Stimulated activated CD8-positive, alpha-beta memory T cell treated with anti-CD3 and anti-CD28 coated beads, Interleukin-12 subunit alpha, Interleukin-12 subunit beta, amount 100 ng/mL, for 24 hours (primary cell): ENCODE measurements around the gene ATP2C1.

ENCODE experiments used
- DNase-seq: peaks from one replicate; pipeline ENCODE4 v3.0.0-alpha.2; 2020; ENCODE audit errors: extremely low read depth

ATP2C1 gene

DNA sequence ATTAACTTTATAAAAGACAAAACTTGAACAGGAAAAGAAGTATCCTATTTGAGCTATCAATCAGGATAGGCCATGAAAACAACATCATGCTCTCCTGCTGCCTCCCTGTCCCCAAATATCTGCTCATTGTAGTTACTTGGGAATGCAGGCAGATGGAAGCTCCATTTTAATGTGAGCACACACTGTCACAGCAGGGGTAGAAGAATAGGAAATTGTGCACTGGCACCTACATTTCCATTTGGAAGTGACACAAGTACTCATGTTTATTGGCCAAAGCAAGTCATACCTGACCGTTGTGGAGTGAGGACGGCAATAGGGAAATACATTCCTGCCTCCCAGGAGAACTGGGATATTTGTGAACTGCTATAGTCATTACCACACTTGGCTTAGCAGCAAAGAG is 80.3 kb downstream of the ATP2C1 start:
- DNase-seq = no peak

DNA sequence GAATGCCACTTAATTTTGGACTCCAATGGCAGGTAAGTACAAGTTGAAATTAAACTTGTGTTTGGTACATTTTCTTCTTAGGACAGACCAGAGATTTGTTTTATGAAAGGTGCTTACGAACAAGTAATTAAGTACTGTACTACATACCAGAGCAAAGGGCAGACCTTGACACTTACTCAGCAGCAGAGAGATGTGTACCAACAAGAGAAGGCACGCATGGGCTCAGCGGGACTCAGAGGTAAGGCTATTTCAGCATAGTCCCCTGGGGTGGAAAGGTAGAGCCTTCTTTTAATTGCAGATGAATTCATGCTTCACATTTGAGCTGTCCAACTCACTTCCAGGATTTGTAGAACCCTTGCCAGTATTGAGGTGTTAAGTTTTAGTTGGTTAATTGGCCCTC is 81.4 kb downstream of the ATP2C1 start:
- no peak for DNase-seq

DNA sequence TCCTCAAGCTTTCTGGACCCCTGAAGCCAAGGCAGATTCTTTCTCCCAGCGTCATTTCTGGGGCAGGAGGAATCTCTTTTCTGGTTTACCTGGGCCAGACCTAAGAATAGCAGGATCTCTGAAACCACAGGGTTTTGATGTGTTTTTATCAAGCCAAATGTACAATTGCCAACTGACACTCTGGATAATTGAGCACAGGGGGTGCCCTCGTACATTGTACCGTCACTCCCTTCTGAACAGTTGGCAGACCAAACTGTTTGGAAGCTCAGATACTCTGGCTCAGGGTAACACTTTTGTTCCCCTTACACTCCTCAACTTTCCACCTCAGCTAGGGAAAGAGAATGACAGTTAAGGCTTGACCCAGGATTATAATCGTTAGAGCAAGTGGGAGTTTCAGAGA is 82.8 kb downstream of the ATP2C1 start:
- no peak for DNase-seq

DNA sequence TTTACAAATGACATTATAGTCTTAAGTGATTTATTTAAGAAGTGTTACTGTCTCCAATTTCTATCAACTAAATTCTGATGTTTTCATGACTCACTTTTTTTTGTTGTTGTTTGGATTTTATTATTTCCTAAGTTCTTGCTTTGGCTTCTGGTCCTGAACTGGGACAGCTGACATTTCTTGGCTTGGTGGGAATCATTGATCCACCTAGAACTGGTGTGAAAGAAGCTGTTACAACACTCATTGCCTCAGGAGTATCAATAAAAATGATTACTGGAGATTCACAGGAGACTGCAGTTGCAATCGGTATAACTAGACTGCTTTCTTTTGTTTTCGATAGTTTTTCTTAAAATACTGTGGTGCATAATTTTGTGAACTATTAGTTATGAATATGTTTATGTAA is 85.2 kb downstream of the ATP2C1 start:
- no peak for DNase-seq

DNA sequence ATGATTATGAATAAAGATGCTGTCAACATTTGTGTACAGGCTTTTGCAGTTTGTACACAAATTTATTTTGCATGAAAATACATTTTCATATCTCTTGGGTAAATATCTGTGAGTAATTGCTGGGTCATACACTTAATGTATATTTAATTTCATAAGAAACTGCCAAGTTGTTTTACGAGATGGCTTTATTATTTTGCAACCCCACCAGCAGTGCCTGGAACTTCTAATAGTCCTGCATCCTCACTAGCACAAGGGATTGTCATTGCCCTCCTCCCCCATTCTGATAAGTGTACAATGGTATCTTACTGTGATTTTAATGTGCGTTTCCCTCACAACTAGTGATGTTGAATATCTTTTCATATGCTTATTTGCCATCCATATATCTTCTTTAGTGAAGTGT is 87.6 kb downstream of the ATP2C1 start:
- no peak for DNase-seq

DNA sequence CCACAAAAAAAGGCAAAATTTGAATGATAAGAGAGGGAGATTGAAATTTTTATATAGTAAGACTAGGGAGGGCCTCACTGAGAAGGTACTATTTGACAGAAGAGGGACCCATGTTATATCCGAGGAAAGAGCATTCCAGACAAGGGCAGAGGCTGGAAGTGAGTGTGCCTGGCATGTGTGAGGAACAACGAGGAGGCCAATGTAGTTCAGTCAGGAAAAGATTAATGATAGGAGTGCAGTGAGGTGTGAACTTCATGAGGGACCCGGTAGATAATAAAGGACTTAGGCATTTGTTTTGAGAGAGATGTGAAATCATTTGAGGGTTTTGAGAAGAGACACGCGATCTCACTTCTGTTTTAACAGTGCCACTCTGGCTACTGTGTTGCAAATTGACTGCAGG is 96.4 kb downstream of the ATP2C1 start:
- no peak for DNase-seq

GRCh38 chr3:130991126-130991525 is 97.2 kb downstream of the ATP2C1 start:
- DNase-seq = no peak

GRCh38 chr3:130992344-130992743 is 98.5 kb downstream of the ATP2C1 start:
- no peak for DNase-seq

- no peak for DNase-seq
Observed at GRCh38 chr3:130997289-130997688, 103.4 kb downstream of the ATP2C1 start.

DNA sequence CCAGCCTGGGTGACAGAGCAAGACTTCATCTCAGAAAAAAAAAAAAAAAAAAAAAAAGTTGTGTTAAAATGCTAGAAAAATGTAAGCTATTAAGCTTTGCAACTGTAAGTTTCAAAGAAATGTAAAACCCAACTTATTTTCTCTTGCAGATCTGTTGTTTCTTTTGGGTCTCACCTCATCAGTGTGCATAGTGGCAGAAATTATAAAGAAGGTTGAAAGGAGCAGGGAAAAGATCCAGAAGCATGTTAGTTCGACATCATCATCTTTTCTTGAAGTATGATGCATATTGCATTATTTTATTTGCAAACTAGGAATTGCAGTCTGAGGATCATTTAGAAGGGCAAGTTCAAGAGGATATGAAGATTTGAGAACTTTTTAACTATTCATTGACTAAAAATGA is 107.2 kb downstream of the ATP2C1 start:
- DNase-seq = no peak

DNA sequence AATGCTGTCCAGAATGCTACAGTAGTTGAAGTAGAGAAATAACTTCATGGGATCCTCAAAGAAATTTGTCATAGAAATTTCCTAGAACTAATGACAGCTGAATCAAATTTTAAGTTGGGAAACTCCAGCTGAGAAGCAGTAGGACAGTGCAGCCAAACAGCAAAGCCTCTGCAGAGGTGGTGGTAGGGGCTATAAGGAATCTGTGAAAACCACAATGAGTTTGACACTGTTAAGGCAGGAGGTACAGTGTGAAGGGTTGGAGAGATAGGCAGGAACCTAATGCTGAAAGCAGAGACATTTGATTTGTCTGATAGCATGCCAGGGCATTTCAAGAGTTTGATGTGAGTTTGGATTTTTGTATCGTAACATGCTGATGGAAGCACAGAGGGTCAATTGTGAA is 110.7 kb downstream of the ATP2C1 start:
- no peak for DNase-seq

GRCh38 chr3:131007256-131007655 is 113.4 kb downstream of the ATP2C1 start:
- no peak for DNase-seq

GRCh38 chr3:131007782-131008181 is 113.9 kb downstream of the ATP2C1 start:
- DNase-seq = no peak

GRCh38 chr3:131008326-131008725 is 114.4 kb downstream of the ATP2C1 start:
- DNase-seq = no peak

DNA sequence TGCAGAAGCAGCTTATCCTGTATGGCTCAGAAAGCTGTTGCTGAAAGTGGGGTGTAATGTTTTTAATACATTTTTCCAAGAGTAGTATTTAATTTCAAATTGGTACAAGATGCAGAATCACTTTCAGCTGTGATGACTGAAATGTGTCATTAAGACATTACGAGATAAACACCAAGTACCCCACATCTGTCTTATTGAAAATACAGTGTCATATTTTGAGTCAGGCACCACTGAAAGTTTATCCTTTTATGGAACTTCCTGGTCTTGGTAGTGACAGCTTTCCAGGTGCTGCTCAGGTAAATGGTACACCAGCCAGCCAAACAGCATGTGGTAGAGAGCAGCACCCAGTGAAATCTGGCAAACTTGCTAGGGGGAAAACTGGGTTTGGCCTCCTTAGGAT is 115.8 kb downstream of the ATP2C1 start:
- no peak for DNase-seq

- no peak for DNase-seq
Observed at GRCh38 chr3:131018970-131019369, 125.1 kb downstream of the ATP2C1 start.

DNA sequence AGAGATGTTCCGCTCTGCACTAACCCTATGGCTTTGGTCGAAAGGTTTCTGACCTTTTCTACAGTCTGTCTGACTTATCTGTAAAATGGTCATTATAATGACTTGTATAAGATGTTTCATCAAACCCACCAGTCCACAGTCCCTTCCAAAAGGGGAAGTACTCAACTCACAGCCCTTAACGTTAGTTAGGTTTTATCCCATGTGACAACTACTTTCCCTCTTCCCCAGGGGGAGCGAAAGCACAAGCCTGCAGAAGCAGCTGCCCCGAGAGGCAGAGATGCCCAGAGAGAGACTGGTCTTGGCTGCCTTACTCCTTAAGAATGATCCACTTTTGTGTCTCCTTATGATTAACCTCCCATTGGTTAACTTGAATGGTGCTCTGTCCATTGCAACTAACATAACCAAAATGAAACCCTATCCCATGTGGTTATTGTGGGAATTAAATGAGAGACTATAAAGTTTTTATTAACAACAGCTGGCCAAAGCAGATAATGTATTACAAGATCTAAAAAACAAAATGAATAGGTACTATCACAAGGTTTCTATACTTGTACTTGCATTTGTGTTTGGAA is 126.3 kb downstream of the ATP2C1 start:
- DNase-seq = no peak

DNA sequence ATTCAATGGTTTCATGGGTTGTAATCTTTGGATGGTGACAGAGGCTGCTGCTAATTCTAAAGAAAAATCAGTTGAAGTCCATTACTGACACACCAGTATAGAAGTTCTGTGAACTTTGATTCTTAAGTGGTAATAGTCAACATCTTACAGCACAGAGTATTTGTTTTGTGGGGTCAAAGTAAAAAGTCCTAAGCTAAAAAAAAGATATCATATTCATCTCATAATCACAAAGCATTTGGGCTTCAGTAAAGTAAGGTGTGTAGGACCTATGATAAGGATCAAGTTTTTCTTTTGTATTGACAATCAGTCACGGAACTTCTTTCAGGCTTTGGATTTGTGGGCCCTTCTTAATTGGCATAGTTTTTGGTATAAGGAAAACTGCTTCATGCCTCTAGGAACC is 131.7 kb downstream of the ATP2C1 start:
- DNase-seq = no peak

DNA sequence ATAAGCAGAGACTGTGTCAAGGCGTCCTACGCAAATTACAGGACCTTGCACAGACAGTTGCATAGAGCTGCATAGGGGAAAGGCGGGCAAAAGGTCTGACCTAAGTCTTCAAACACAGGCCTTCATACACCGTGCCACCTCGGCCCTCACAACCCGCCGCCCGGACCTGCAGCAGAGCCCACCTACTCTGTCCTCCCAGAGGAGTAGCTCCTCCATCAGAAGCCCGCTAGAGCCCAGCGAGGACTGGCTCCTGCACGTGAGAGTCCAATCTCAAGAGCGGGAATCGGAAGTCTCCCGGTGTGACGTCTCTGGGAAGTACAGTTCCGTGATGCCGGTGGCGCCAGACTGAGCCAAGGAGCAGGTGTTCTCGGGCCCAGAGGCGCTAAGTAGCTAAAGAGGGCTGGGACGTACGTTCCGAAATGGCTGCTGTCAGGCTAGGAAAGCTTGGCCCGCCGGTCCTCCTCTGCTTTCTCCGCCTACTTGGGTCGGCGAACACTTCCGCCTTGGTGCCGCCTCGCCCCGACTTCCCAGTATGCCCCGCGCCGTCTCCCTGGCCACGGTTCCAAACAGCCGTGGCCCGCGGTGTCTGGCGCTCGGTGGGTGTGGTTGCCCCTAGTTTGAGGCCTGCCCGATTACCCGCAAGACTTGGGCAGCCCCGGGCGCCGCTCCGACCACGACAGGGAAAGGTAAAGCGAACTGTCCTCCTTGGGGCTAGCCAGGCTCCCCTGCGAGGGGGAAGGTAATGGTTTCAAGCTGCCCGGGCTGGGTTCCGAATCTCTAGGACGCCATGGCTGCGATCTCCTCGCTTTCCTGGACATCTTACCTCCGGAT is 132.7 kb downstream of the ATP2C1 start, which contains the start of the genes ASTE1 and NEK11:
ASTE1 (minus strand) TSS at position 505 of the 831 bp plus-strand sequence. CDS start 1,519 bp downstream, outside the sequence.
NEK11 (plus strand) TSS at position 557 of the 831 bp plus-strand sequence. CDS start 2,832 bp downstream, outside the sequence.
- peak; percentile 86 for DNase-seq

- DNase-seq = no peak
Observed at GRCh38 chr3:131028844-131029243, 135.0 kb downstream of the ATP2C1 start.

DNA sequence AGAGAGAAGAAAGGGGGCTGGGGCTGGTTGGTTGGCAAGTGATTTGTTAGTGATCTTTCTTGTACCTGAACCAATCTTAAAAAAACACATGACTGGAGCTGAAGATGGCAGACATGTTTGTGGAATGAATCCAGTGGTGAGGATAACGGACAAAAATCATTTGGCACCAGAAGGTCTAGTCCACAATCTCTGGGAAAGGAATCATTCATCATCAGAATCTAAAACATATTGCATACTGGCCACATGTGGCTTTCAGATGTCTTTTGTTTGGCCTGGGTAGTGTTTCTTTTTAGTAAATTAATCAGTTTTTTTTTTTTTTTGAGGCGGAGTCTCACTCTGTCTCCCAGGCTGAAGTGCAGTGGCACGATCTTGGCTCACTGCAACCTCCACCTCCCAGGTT is 137.8 kb downstream of the ATP2C1 start:
- no peak for DNase-seq

GRCh38 chr3:131033480-131034080 is 139.7 kb downstream of the ATP2C1 start:
- DNase-seq = no peak
